ENCODE results near the gene HAUS7. TPM values are rescaled to one million over a fixed set of nuclear protein-coding genes. Genes with fewer than 3 reads are reported as not detected.

The HAUS7 gene
- total RNA-seq, 2 donors from 2014 or later, result 10.5 to 15.9 TPM

DNA sequence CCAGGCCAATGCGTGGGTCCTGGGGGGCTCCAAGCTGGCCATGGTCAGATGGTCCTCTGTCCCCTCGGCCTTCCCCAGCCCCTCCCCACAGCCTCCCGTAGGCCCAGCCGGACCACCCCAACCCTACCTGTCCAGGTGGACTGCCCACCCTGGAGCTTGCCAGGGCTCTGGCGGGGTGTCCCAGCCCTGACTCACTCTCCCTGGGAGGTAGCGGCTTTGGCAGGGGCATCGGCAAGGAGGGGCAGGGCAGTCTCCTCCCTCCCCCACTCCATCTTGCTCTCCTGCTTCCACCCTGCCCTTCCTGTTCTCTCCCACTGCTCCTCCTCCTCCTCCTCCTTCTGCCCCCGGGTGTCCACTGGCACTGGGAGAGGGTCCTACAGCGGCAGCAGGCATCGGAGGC lies 31.8 kb upstream of the HAUS7 start:
- Histone ChIP-seq H3K9me3 (no peaks in the 10 kb centered on the region), H3K4me1 (peaks cover 0 to 7% of the 10 kb centered on the region in 2 donors), H3K36me3 (no peaks in the 10 kb centered on the region), H3K27ac (no peak overlapping the region), H3K27me3 (no peaks in the 10 kb centered on the region), H3K4me3 (no peak overlapping the region)
- no peak for DNase-seq (ENCODE audit: low spot score)
- TF ChIP-seq, protein P1, sequence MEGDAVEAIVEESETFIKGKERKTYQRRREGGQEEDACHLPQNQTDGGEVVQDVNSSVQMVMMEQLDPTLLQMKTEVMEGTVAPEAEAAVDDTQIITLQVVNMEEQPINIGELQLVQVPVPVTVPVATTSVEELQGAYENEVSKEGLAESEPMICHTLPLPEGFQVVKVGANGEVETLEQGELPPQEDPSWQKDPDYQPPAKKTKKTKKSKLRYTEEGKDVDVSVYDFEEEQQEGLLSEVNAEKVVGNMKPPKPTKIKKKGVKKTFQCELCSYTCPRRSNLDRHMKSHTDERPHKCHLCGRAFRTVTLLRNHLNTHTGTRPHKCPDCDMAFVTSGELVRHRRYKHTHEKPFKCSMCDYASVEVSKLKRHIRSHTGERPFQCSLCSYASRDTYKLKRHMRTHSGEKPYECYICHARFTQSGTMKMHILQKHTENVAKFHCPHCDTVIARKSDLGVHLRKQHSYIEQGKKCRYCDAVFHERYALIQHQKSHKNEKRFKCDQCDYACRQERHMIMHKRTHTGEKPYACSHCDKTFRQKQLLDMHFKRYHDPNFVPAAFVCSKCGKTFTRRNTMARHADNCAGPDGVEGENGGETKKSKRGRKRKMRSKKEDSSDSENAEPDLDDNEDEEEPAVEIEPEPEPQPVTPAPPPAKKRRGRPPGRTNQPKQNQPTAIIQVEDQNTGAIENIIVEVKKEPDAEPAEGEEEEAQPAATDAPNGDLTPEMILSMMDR (IDR thresholded peaks at IDR 0.05), result no peak

DNA sequence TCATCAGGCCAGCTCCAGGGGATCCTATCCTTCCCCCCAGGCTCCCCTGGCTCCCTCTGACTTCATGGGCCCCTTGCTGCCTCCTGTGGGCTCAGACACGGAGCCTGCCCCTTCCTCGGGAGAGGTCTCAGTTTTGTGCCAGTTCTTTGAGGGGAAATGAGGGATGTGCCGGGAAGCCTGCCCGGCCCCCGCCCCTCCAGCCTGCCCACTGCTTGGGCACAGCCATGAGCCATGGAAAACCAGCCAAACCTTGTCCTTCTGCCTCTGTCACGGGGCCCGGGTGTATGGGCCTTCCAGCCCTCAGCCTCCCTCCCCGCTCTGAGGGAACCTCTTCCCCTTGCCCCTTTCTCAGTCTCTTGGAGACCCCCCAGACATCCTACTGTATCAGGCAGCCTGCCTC lies 31.2 kb upstream of the HAUS7 start:
- Histone ChIP-seq H3K36me3 (no peaks in the 10 kb centered on the region), H3K4me1 (peaks cover 0 to 7% of the 10 kb centered on the region in 2 donors), H3K4me3 (no peak overlapping the region), H3K27ac (peak overlapping the region in 1 of 2 donors; percentile 25), H3K27me3 (no peaks in the 10 kb centered on the region), H3K9me3 (no peaks in the 10 kb centered on the region)
- DNase-seq (ENCODE audit: low spot score), result no peak
- TF ChIP-seq, protein P1 (IDR thresholded peaks at IDR 0.05), result no peak

DNA sequence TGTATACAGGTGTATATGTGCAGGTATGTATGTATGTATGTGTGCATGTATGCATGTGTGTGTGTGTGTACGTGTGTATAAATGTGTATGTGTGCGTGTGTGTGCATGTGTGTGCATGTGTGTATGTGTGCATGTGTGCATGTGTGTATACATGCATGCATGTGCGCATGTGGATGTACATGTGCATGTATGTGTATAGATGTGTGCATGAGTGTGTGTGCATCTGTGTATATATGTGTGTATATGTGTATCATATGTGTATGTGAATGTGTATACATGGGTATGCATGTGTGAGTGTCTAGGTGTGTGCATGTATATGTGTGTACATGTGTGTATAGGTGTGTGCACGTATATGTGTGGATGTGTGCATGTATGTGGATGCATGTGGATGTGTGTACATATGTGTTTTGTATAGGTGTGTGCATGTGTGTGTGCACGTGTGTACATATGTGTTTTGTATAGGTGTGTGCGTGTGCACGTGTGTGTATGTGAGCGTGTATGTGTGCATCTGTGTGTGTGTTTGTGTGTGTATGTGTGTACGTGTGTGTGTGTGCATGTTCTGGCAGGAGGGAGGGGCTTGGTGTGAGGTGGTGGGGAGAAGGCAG lies 30.4 kb upstream of the HAUS7 start:
- no peaks in the 10 kb centered on the region for H3K36me3 ChIP-seq
- no peak for DNase-seq (ENCODE audit: low spot score)
- TF ChIP-seq, protein P1 (IDR thresholded peaks at IDR 0.05), result no peak
- H3K4me3 ChIP-seq, result no peak overlapping the region
- H3K9me3 ChIP-seq, result no peaks in the 10 kb centered on the region
- H3K4me1 ChIP-seq, result peaks cover 0 to 7% of the 10 kb centered on the region in 2 donors
- H3K27ac ChIP-seq, result no peak overlapping the region
- H3K27me3 ChIP-seq, result no peaks in the 10 kb centered on the region

DNA sequence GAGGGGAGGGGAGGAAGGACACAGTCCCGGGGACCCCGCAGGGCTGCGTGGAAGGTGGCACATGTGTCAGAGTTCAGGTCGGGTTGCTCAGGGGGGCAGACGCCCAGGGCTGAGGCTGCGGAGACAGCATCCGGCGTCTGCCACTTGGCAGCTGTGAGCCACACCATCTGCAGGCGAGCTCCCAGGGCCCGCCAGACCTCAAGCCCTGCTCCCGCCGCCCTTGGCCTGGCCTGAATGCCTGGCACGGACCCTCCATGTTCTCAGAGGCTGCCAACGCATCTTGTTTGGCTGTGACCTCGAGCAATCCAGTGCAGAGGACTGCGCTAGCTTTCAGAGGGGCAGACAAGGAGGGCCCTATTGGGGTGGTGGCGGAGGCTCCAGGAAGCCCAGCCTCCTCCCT lies 29.5 kb upstream of the HAUS7 start:
- Histone ChIP-seq H3K4me1 (peaks cover 0 to 7% of the 10 kb centered on the region in 2 donors), H3K36me3 (no peaks in the 10 kb centered on the region), H3K9me3 (no peaks in the 10 kb centered on the region), H3K27ac (no peak overlapping the region), H3K4me3 (peak overlapping the region in 1 of 2 donors; percentile 22), H3K27me3 (no peaks in the 10 kb centered on the region)
- no peak for DNase-seq (ENCODE audit: low spot score)
- TF ChIP-seq, protein P1 (IDR thresholded peaks at IDR 0.05), result no peak

DNA sequence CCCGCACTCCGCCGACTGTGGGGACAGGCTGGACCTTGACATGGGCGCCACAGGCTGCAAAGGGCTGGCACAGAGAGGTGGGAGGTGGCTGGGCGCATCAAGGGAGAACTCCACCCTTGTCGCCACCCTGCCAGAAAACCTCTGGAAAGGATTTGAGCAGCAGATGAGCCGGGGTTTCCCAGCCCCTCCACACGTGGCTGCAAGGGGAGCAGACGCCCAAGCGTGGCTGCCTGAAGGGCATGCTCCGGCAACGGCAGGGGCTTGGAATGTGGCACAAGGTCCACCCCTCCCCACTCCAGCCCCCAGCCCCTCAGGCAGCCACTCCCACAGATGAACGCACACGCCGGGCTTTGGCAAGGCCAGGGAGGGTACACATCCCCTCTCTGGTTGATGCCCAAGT lies 29.0 kb upstream of the HAUS7 start:
- H3K4me1 ChIP-seq, result peaks cover 0 to 7% of the 10 kb centered on the region in 2 donors

More for the DNA sequence above, 29.0 kb upstream of the HAUS7 start:
- TF ChIP-seq, protein P1 (IDR thresholded peaks at IDR 0.05), result no peak
- no peak for DNase-seq (ENCODE audit: low spot score)
- Histone ChIP-seq H3K4me3 (peak overlapping the region in 1 of 2 donors; percentile 22), H3K27ac (no peak overlapping the region), H3K27me3 (no peaks in the 10 kb centered on the region), H3K9me3 (no peaks in the 10 kb centered on the region), H3K36me3 (no peaks in the 10 kb centered on the region)

Data from right atrium auricular region (tissue), 2 donors.